Neutrophil (primary cell): ENCODE data around the gene POLA1.

Experiments used
- H3K27ac ChIP-seq: fragments of 200-600 bp; sonication (generic); 2 replicates; pipeline ENCODE4 v1.5.1; 2016; ENCODE audit warnings: mild to moderate bottlenecking, moderate library complexity
- H3K27me3 ChIP-seq: fragments of 200-600 bp; sonication (generic); 2 replicates; pipeline ENCODE4 v1.6.0; 2016; ENCODE audit warnings: mild to moderate bottlenecking
- H3K36me3 ChIP-seq: fragments of 200-600 bp; sonication (generic); 2 replicates; pipeline ENCODE4 v1.5.1; 2017
- H3K4me1 ChIP-seq, 2 experiments: fragments of 200-600 bp in 1 of 2; sonication (generic) in 1 of 2; 1 replicate in 1 of 2; 2 replicates in 1 of 2; pipeline versions ENCODE4 v1.5.1 to v1.6.1; 2013 to 2016; ENCODE audit warnings: low read depth in 1 of 2, low read length in 1 of 2, mild to moderate bottlenecking in 1 of 2, moderate library complexity in 1 of 2; ENCODE audit not compliant: control insufficient read depth in 1 of 2, insufficient read depth in 1 of 2
- H3K4me3 ChIP-seq, 2 experiments: fragments of 200-600 bp in 1 of 2; sonication (generic) in 1 of 2; 1 replicate in 1 of 2; 2 replicates in 1 of 2; pipeline ENCODE4 v1.5.1; 2013 to 2016; ENCODE audit warnings: low read depth in 1 of 2, low read length in 1 of 2, mild to moderate bottlenecking in 1 of 2, moderate library complexity in 1 of 2
- H3K9me3 ChIP-seq: fragments of 200-600 bp; sonication (generic); 2 replicates; pipeline ENCODE4 v1.5.1; 2016
- TF ChIP-seq, protein P1 (sequence below): fragments of 200-600 bp; sonication (generic); IDR thresholded peaks from 2 replicates; pipeline ENCODE4 v1.5.1; 2016; ENCODE audit warnings: antibody characterized with exemption

POLA1 gene

DNA sequence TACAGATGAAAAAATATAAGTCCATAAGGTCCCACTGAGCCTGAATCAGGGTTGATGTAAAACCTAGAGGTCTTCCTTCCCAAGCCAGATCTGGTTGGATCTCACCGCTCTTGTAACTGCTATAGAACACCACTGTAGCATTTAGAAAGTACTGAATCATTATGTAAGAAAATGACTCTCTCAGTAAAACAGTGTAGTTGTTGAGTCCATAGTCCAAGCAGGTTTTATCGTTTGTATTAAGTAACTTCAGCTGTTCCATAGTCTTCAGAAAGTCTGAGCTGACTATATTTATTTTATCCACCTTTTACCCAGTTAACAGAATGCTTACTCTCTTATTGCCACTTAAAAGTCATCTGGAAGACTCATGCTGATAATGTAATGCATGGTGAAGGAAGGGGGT is 82.2 kb downstream of the POLA1 start:
- Histone ChIP-seq H3K9me3 (no peaks in the 10 kb centered on the region), H3K27me3 (no peaks in the 10 kb centered on the region), H3K36me3 (no peaks in the 10 kb centered on the region), H3K4me1 (no peaks in the 10 kb centered on the region), H3K4me3 (no peak overlapping the region), H3K27ac (no peak overlapping the region)
- TF ChIP-seq, protein P1, sequence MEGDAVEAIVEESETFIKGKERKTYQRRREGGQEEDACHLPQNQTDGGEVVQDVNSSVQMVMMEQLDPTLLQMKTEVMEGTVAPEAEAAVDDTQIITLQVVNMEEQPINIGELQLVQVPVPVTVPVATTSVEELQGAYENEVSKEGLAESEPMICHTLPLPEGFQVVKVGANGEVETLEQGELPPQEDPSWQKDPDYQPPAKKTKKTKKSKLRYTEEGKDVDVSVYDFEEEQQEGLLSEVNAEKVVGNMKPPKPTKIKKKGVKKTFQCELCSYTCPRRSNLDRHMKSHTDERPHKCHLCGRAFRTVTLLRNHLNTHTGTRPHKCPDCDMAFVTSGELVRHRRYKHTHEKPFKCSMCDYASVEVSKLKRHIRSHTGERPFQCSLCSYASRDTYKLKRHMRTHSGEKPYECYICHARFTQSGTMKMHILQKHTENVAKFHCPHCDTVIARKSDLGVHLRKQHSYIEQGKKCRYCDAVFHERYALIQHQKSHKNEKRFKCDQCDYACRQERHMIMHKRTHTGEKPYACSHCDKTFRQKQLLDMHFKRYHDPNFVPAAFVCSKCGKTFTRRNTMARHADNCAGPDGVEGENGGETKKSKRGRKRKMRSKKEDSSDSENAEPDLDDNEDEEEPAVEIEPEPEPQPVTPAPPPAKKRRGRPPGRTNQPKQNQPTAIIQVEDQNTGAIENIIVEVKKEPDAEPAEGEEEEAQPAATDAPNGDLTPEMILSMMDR = no peak

GRCh38 chrX:24777660-24778059 is 83.9 kb downstream of the POLA1 start:
- Histone ChIP-seq H3K27me3 (no peaks in the 10 kb centered on the region), H3K4me3 (no peak overlapping the region), H3K36me3 (no peaks in the 10 kb centered on the region), H3K27ac (no peak overlapping the region), H3K9me3 (no peaks in the 10 kb centered on the region), H3K4me1 (no peaks in the 10 kb centered on the region)
- TF ChIP-seq, protein P1 = no peak

GRCh38 chrX:24782011-24782410 is 88.3 kb downstream of the POLA1 start:
- H3K27me3 ChIP-seq = no peaks in the 10 kb centered on the region
- H3K36me3 ChIP-seq = no peaks in the 10 kb centered on the region
- H3K4me3 ChIP-seq = no peak overlapping the region
- H3K27ac ChIP-seq = no peak overlapping the region
- no peaks in the 10 kb centered on the region for H3K9me3 ChIP-seq
- no peaks in the 10 kb centered on the region for H3K4me1 ChIP-seq
- TF ChIP-seq, protein P1 = no peak

DNA sequence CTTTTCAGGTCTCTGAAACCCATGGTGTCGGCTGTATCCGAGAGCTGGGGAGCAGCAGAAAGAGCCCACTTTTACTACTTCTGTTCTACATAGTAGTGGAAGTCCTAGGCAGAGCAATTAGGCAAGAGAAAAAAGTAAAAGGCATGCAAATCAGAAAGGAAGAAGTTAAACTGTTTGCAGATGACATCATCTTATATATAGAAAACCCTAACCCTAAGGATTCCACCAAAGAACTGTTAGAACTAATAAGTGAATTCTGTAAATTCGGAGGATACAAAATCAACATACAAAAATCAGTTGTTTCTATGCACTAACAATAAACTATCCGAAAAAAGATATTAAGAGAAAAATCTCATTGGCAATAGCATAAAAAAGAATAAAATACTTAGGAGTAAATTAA is 95.3 kb downstream of the POLA1 start:
- H3K27me3 ChIP-seq = no peaks in the 10 kb centered on the region
- TF ChIP-seq, protein P1 = no peak
- no peaks in the 10 kb centered on the region for H3K36me3 ChIP-seq
- H3K27ac ChIP-seq = no peak overlapping the region
- H3K9me3 ChIP-seq = no peaks in the 10 kb centered on the region
- H3K4me3 ChIP-seq = no peak overlapping the region
- no peaks in the 10 kb centered on the region for H3K4me1 ChIP-seq

DNA sequence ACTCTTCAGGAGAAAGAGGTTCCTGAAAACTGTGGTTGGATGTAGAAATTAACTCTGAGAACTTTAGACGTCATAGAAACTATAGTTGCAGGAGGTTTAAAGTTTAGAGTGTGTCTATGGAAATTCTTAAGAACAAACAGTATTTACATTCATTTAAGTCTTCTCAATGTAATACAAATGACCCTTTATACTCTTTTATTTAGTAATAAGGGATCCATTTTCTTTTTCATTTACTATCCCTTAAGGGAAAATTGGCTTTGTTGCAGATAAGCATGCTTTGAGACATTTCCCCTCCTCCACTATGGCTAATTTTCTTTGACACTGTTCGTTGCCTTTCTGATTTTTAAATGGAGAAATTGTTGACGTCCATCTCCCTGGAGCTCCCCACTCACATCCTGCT is 96.4 kb downstream of the POLA1 start:
- no peaks in the 10 kb centered on the region for H3K4me1 ChIP-seq
- no peaks in the 10 kb centered on the region for H3K36me3 ChIP-seq
- TF ChIP-seq, protein P1 = no peak
- no peak overlapping the region for H3K4me3 ChIP-seq
- no peaks in the 10 kb centered on the region for H3K27me3 ChIP-seq
- no peaks in the 10 kb centered on the region for H3K9me3 ChIP-seq
- no peak overlapping the region for H3K27ac ChIP-seq

DNA sequence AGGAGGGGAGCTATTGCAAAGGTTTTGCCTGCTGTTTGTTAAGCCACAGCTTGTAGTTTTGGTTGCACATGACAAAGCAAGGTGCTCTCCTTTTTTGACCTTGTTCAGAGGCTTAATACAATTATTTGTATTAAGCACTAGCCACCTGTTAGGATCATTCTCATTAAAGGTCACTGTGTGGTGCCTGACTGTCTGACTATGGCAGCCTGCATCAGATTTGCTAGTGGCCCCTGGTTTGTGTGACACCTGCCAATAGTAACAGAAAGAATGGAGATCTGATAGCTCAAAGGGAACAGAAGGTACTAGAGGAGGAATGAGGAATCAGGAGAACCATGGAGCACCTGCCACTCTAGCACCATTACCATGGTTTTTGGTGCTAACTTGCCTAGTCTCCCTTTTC is 102.5 kb downstream of the POLA1 start:
- H3K36me3 ChIP-seq = no peaks in the 10 kb centered on the region
- H3K27ac ChIP-seq = no peak overlapping the region
- no peak overlapping the region for H3K4me3 ChIP-seq
- no peaks in the 10 kb centered on the region for H3K27me3 ChIP-seq
- no peaks in the 10 kb centered on the region for H3K9me3 ChIP-seq
- H3K4me1 ChIP-seq = no peaks in the 10 kb centered on the region
- TF ChIP-seq, protein P1 = no peak
